GM12873 (cell line): ENCODE results near the gene APCDD1L.

Experiments used
- CTCF ChIP-seq: IDR thresholded peaks from 2 replicates; pipeline ENCODE4 v1.5.1; 2012; ENCODE audit warnings: low read depth, mild to moderate bottlenecking, moderate library complexity, low read length, control low read depth; ENCODE audit not compliant: insufficient read depth; ENCODE audit errors: missing control alignments

Gene APCDD1L

GRCh38 chr20:58531063-58531462 lies 15.9 kb upstream of the APCDD1L start:
- no peak for TF ChIP-seq CTCF

- TF ChIP-seq CTCF = no peak
Observed at GRCh38 chr20:58528412-58528811, 13.2 kb upstream of the APCDD1L start.

- no peak for TF ChIP-seq CTCF
Observed at GRCh38 chr20:58526411-58526810, 11.2 kb upstream of the APCDD1L start.

GRCh38 chr20:58524814-58525213 lies 9.6 kb upstream of the APCDD1L start:
- TF ChIP-seq CTCF = no peak

- no peak for TF ChIP-seq CTCF
Observed at GRCh38 chr20:58523971-58524315, 8.7 kb upstream of the APCDD1L start.

GRCh38 chr20:58523072-58523970 lies 8.1 kb upstream of the APCDD1L start:
- no peak for TF ChIP-seq CTCF

- TF ChIP-seq CTCF = no peak
Observed at GRCh38 chr20:58522666-58523065, 7.5 kb upstream of the APCDD1L start.
